GM21786 (cell line): ENCODE data around the gene APOM.
A peak's percentile ranks its signal among the peaks of the same experiment; 100 is the strongest.

Experiments used
- ATAC-seq: cut with Tn5 transposase; IDR thresholded peaks from one replicate; pipeline ENCODE4 v1.9.1; 2021; ENCODE audit not compliant: unreplicated experiment

The APOM gene

DNA sequence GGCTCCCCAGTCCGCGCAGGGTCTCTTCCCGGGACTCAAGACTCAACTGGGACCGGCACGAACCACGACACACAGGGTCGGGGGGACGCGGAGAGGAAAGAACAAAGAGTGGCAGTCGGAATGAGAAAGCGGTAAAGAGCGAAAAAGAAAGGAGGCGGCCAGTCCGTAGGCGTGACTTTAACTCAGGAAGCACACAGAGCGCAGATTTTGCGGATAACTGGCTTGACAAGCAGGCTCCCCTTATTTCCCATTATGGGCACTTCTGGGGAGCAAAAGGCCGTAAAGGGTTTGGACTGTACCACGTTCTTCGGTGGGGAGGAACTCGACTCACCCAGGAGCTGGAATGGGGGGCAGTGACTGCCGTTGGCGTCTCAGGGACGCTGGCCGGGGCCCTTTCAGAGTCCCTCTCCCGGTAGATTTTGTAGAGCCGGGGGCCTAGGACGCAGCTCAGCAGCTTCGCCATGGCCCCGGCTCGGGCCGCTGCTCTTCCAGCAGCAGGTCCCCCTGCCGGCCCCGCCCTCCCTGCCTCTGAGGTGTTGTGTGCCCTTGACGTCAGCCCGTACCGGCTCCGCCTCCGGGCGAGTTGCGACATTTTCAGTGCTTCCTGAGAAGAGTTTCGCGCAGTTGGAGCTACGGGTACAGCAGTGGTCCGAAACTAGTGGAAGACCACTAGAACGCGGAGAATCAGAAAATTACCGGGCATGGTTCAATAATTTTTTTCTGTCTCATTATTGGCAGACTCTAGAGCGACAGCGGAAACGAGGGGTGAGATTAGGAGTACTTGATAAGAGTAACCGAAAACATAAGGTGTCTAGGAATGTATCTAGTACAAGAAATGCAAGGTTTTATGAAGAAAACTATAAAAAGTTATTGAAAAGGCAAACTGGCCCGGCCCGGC lies 47.4 kb downstream of the APOM start, which contains the start of gene ABHD16A:
ABHD16A (minus strand) TSS at position 506 of the 898 bp plus-strand sequence; CDS start at position 463, 43 bp downstream.
- peak; percentile 92 for ATAC-seq

GRCh38 chr6:31705931-31706330 lies 50.2 kb downstream of the APOM start:
- ATAC-seq: no peak

DNA sequence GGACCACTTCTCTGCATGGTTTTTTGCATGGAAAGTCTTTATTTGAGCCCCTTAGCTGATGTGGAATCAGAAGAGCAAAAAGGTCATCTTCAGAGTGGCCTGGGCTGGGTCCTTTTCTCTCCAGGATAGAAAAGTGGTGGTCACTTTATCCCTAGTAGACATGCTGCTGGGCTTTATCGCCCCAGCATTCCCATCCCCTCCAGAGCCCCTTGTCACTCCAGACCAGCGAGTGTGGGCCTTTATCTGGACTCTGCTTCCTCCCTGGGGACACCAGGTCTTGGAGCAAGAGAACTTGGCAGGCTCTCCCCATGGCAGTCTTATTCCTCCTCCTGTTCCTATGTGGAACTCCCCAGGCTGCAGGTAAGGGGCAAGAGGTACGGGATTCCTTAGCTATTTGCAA lies 50.9 kb downstream of the APOM start, which contains the start of gene LY6G6F:
LY6G6F (plus strand) TSS at position 268 of the 400 bp plus-strand sequence; CDS start at position 309, 41 bp downstream.
- ATAC-seq: no peak

DNA sequence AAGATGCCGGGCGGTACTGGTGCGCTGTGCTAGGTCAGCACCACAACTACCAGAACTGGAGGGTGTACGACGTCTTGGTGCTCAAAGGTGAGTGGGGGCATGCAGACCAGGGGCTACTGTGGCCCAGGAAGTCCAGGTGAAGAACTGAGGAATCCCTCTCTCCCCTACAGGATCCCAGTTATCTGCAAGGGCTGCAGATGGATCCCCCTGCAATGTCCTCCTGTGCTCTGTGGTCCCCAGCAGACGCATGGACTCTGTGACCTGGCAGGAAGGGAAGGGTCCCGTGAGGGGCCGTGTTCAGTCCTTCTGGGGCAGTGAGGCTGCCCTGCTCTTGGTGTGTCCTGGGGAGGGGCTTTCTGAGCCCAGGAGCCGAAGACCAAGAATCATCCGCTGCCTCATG lies 52.0 kb downstream of the APOM start:
- ATAC-seq: no peak
